ENCODE data around the gene ZBTB7B.
A peak's percentile ranks its signal among the peaks of the same experiment; 100 is the strongest.

The ZBTB7B gene

DNA sequence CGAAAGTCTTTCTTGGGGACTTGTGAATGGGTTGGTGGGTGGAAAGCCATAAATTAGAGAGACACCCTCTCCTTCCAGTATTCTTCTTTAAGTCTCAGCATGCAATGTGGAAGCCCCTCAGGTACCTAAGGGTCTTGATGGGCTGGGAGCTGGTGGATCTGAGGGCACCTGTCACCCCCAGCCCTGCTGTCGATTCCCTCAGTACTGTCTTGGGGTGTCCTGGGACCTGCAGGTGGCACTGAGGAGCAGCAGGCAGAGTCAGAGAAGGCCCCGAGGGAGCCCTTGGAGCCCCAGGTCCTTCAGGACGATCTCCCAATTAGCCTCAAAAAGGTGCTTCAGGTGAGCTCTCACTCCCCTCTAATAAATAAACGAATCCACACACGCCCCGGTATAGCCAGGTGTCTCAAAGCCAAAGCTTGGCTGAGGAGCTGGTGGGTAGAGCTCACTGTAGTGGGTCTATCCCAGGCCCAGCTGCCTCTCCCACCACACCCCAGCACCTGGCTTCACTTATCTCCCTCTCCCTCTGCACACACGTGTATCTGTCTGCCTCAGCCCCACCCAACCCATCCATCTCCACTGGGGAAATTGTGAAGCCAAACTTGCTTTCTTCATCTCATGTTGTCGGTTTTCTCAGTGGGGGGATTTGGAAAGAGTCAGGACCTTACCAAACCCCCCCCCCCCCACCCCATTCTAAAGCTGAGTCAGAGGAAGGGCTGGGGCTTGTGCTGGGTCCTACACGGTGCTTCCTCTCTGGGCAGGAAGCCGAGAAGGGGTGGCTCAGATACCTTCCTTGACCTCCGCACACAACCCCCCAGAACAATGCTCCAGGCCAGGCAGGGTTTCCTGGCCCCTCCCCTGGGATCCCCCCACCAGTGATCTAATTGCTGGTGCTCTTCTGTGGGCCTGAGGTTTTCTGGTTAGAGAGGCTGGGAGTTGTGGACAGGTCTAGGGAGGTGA lies 50.1 kb downstream of the ZBTB7B start:
- Histone ChIP-seq H3K4me3 (ENCODE audit: extremely low read depth, insufficient read depth, low read length, poor library complexity, severe bottlenecking) (peak overlapping the region; percentile 61), H3K9me3 (ENCODE audit: control insufficient read depth, low read length) (no peaks in the 10 kb centered on the region), H3K36me3 (ENCODE audit: control insufficient read depth, insufficient read depth, low read length) (peaks cover 18% of the 10 kb centered on the region), H3K27ac (ENCODE audit: low read depth, low read length, severe bottlenecking) (no peak overlapping the region), H3K4me1 (ENCODE audit: control insufficient read depth, insufficient read depth, low read length, poor library complexity, severe bottlenecking) (peaks cover 18% of the 10 kb centered on the region)
- WGBS, 2 experiments (ENCODE audit: insufficient coverage in 2 of 2): 69 to 74% methylated on average over 7 to 9 of the region's 12 CpGs

DNA sequence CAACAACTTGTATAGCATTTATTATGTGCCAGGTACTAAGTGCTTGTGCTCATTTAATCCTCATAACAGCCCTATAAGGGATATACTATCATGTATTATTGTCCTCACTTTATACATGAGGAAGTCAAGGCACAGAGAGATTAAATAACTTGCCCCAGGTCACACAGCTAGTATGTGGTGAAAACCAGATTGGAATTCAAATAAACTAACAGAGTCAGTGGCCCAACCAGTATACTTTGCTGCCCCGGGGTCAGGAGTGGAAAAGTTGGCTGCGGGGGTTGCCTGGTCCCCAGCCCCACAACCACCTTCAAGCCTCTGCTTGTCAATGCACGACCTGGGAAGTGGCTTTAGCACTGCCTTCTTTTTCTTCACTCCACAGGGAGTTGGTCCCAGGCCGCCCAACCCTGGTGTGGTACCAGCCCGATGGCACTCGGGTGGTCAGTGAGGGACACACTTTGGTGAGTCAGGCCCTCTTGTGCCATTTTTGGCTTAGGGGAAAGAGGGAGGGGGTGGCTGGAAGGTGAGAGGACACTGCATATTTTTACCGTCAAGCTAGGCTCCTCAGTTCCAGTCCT lies 51.0 kb downstream of the ZBTB7B start:
- 84 to 90% methylated on average over 4 to 7 of the region's 7 CpGs for WGBS, 2 experiments (ENCODE audit: insufficient coverage in 2 of 2)

DNA sequence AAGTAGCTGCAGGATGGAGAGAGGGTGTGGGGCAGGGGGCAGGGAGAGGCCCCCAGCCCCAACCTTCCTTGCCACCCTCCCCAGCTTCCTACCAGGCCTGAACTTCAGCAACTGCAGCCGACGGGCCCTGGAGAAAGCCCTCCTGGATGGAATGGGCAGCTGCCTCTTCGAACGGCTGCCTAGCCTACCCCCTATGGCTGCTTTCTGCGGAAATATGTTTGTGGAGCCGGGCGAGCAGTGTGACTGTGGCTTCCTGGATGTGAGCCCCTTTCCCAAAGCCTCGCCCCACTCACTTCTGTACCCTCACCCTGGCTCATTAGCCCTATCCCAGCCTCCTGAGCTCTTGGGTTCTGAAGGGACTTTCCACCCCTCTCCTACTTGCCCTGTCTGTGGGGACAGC lies 54.5 kb downstream of the ZBTB7B start:
- WGBS, 2 experiments (ENCODE audit: insufficient coverage in 2 of 2): 96% methylated on average over 7 to 8 of the region's 8 CpGs
- Histone ChIP-seq H3K4me1 (ENCODE audit: control insufficient read depth, insufficient read depth, low read length, poor library complexity, severe bottlenecking) (peaks cover 9% of the 10 kb centered on the region), H3K36me3 (ENCODE audit: control insufficient read depth, insufficient read depth, low read length) (peaks cover 33% of the 10 kb centered on the region), H3K9me3 (ENCODE audit: control insufficient read depth, low read length) (no peaks in the 10 kb centered on the region), H3K4me3 (ENCODE audit: extremely low read depth, insufficient read depth, low read length, poor library complexity, severe bottlenecking) (no peak overlapping the region), H3K27ac (ENCODE audit: low read depth, low read length, severe bottlenecking) (no peak overlapping the region)

More for the DNA sequence above, 51.0 kb downstream of the ZBTB7B start:
- H3K4me3 ChIP-seq (ENCODE audit: extremely low read depth, insufficient read depth, low read length, poor library complexity, severe bottlenecking): no peak overlapping the region
- no peak overlapping the region for H3K27ac ChIP-seq (ENCODE audit: low read depth, low read length, severe bottlenecking)
- H3K36me3 ChIP-seq (ENCODE audit: control insufficient read depth, insufficient read depth, low read length): peaks cover 26% of the 10 kb centered on the region
- H3K9me3 ChIP-seq (ENCODE audit: control insufficient read depth, low read length): no peaks in the 10 kb centered on the region
- peaks cover 18% of the 10 kb centered on the region for H3K4me1 ChIP-seq (ENCODE audit: control insufficient read depth, insufficient read depth, low read length, poor library complexity, severe bottlenecking)

DNA sequence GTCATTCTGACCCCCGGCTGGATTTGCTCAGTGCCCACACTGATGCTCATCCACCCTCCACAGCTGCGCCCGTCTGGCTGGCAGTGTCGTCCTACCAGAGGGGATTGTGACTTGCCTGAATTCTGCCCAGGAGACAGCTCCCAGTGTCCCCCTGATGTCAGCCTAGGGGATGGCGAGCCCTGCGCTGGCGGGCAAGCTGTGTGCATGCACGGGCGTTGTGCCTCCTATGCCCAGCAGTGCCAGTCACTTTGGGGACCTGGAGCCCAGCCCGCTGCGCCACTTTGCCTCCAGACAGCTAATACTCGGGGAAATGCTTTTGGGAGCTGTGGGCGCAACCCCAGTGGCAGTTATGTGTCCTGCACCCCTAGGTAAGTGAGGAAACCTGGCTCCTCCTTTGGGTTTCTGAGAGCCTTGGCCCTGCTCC lies 55.2 kb downstream of the ZBTB7B start:
- Histone ChIP-seq H3K4me1 (ENCODE audit: control insufficient read depth, insufficient read depth, low read length, poor library complexity, severe bottlenecking) (peaks cover 6% of the 10 kb centered on the region), H3K4me3 (ENCODE audit: extremely low read depth, insufficient read depth, low read length, poor library complexity, severe bottlenecking) (no peak overlapping the region), H3K9me3 (ENCODE audit: control insufficient read depth, low read length) (no peaks in the 10 kb centered on the region), H3K27ac (ENCODE audit: low read depth, low read length, severe bottlenecking) (no peak overlapping the region), H3K36me3 (ENCODE audit: control insufficient read depth, insufficient read depth, low read length) (peaks cover 33% of the 10 kb centered on the region)
- WGBS, 2 experiments (ENCODE audit: insufficient coverage in 2 of 2): 94% methylated on average over 10 to 13 of the region's 13 CpGs

DNA sequence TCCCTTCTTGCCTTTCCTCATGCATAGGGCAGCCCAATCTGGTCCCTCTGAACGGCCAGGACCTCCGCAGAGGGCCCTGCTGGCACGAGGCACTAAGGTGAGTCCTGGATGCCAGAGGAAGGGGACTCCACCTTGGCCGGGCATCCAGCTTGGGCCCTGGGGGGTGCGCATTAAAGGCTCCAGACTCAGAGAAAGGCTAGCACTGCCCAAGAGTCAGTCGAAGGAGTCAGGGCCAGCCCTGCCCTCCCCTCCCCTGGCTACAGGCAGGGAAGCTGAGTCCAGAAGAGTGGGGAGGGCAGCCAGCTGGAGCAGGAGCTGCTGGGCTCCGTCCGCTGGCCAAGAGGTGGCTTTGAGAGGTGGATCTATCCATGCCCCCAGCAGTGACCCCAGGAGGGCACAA lies 58.1 kb downstream of the ZBTB7B start:
- Histone ChIP-seq H3K27ac (ENCODE audit: low read depth, low read length, severe bottlenecking) (no peak overlapping the region), H3K36me3 (ENCODE audit: control insufficient read depth, insufficient read depth, low read length) (peaks cover 29% of the 10 kb centered on the region), H3K4me1 (ENCODE audit: control insufficient read depth, insufficient read depth, low read length, poor library complexity, severe bottlenecking) (peaks cover 10% of the 10 kb centered on the region), H3K4me3 (ENCODE audit: extremely low read depth, insufficient read depth, low read length, poor library complexity, severe bottlenecking) (no peak overlapping the region), H3K9me3 (ENCODE audit: control insufficient read depth, low read length) (no peaks in the 10 kb centered on the region)
- 90 to 95% methylated on average over 6 to 7 of the region's 8 CpGs for WGBS, 2 experiments (ENCODE audit: insufficient coverage in 2 of 2)

DNA sequence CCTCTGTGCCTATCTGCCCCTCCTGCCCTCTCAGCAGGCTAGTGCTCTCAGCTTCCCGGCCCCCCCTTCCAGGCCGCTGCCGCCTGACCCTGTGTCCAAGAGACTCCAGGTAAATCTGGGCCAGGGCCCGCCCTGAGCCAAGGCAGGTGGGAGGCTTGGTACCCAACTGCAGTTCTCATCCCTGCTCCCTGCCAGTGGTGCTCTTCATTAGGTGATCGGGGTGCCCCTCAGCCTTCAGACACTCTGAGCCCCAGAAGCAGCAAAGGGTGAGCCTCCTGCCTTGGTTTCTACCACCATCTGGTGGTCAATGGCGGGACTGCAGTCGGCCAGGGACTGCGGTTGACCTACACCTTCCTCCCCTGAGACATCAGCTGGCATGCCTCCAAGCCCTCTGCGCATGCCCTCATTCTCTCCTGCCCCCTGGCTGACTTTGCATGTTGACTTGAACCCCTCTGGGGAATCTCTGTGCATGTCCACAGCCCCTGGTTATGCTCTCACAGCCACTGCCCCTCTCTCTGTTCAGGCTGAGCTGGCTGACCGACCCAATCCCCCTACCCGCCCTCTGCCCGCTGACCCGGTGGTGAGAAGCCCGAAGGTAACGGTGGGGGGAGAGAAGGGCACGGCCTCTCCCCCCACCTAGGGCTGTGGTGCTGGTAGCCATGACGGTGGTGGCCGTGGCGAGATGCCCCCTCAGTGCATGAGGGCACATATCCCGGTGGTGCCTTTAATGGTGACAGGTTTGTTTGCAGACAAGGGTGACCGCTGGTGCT lies 59.0 kb downstream of the ZBTB7B start:
- no peak overlapping the region for H3K27ac ChIP-seq (ENCODE audit: low read depth, low read length, severe bottlenecking)
- 16 to 37% methylated on average over 12 of the region's 21 CpGs for WGBS, 2 experiments (ENCODE audit: insufficient coverage in 2 of 2)
- no peaks in the 10 kb centered on the region for H3K9me3 ChIP-seq (ENCODE audit: control insufficient read depth, low read length)
- H3K36me3 ChIP-seq (ENCODE audit: control insufficient read depth, insufficient read depth, low read length): peaks cover 28% of the 10 kb centered on the region
- H3K4me3 ChIP-seq (ENCODE audit: extremely low read depth, insufficient read depth, low read length, poor library complexity, severe bottlenecking): no peak overlapping the region
- peaks cover 14% of the 10 kb centered on the region for H3K4me1 ChIP-seq (ENCODE audit: control insufficient read depth, insufficient read depth, low read length, poor library complexity, severe bottlenecking)

DNA sequence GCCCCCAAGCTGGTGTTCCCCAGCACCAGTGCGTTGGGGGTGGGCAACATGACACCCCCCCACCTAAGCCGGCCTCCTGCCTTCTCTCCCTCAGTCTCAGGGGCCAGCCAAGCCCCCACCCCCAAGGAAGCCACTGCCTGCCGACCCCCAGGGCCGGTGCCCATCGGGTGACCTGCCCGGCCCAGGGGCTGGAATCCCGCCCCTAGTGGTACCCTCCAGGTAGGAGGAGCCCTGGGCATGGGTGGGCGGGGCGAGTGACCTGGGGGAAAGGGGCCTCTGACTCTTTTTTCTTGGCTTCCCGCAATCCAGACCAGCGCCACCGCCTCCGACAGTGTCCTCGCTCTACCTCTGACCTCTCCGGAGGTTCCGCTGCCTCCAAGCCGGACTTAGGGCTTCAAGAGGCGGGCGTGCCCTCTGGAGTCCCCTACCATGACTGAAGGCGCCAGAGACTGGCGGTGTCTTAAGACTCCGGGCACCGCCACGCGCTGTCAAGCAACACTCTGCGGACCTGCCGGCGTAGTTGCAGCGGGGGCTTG lies 59.6 kb downstream of the ZBTB7B start:
- 4 to 6% methylated on average over 21 to 24 of the region's 29 CpGs for WGBS, 2 experiments (ENCODE audit: insufficient coverage in 2 of 2)
- Histone ChIP-seq H3K4me1 (ENCODE audit: control insufficient read depth, insufficient read depth, low read length, poor library complexity, severe bottlenecking) (peaks cover 14% of the 10 kb centered on the region), H3K36me3 (ENCODE audit: control insufficient read depth, insufficient read depth, low read length) (peaks cover 32% of the 10 kb centered on the region), H3K4me3 (ENCODE audit: extremely low read depth, insufficient read depth, low read length, poor library complexity, severe bottlenecking) (no peak overlapping the region), H3K9me3 (ENCODE audit: control insufficient read depth, low read length) (no peaks in the 10 kb centered on the region), H3K27ac (ENCODE audit: low read depth, low read length, severe bottlenecking) (no peak overlapping the region)

DNA sequence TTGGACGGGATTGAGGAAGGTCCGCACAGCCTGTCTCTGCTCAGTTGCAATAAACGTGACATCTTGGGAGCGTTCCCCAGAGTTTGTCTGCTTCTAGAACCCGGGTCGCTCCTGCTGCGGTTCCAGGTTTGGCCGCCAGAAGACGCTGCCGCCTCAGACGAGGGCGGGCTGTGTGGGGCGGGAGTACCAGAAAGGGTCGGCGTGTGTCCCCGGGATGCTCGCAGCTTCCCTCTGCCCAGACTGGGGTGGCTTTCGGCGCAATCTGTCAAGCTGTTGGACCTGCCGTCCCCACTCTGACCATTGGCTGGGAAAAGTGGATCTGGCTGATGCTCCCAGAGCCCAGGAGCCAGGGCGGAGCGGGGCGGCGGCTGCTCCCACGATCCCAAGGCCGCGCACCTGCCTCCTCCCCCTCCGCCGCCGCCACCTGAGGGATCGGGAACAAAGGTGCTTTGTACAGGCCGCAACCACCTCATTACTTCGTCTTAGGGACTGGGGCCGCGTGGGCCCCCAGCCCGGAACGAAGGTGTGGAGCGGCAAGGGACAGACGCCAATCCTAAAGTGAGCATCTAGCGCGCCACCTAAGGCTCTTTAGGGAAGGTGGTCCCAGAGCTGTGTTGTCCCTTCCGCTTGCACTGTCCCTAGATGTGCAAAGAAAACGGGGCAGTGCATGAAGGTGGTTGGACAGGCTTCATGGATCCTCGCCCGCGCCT lies 60.3 kb downstream of the ZBTB7B start:
- WGBS, 2 experiments (ENCODE audit: insufficient coverage in 2 of 2): 3% methylated on average over 42 to 45 of the region's 46 CpGs
- Histone ChIP-seq H3K36me3 (ENCODE audit: control insufficient read depth, insufficient read depth, low read length) (peaks cover 31% of the 10 kb centered on the region), H3K9me3 (ENCODE audit: control insufficient read depth, low read length) (no peaks in the 10 kb centered on the region), H3K4me1 (ENCODE audit: control insufficient read depth, insufficient read depth, low read length, poor library complexity, severe bottlenecking) (peaks cover 14% of the 10 kb centered on the region), H3K27ac (ENCODE audit: low read depth, low read length, severe bottlenecking) (no peak overlapping the region), H3K4me3 (ENCODE audit: extremely low read depth, insufficient read depth, low read length, poor library complexity, severe bottlenecking) (peak overlapping the region; percentile 95)

DNA sequence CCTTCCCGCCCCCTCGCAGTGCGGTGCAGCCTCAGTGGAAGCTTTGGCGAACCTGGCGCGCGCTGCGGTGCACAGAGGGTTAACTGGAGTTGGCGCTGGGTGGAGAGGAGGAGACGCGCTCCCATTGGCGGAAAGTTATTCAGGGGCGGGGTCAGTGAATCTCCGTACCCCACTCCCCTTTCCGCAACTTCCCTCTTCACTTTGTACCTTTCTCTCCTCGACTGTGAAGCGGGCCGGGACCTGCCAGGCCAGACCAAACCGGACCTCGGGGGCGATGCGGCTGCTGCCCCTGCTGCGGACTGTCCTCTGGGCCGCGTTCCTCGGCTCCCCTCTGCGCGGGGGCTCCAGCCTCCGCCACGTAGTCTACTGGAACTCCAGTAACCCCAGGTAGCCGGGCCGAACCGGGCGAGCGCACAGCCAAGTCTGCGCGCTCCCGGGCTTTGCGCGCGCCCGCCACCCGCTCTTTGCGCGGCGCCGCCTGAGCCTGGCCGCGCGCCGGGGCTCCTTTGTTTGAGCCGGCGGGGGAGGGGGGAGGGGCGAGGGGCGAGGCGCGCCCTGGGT lies 61.0 kb downstream of the ZBTB7B start, which contains the start of gene EFNA4:
Gene EFNA4 (plus strand): TSS at position 191 of the 561 bp plus-strand sequence. CDS start 84 bp downstream, at position 275.
- peaks cover 18% of the 10 kb centered on the region for H3K4me1 ChIP-seq (ENCODE audit: control insufficient read depth, insufficient read depth, low read length, poor library complexity, severe bottlenecking)
- peak within 1 kb of the TSS; percentile 95 for H3K27ac ChIP-seq (ENCODE audit: low read depth, low read length, severe bottlenecking)
- H3K4me3 ChIP-seq (ENCODE audit: extremely low read depth, insufficient read depth, low read length, poor library complexity, severe bottlenecking): peak within 1 kb of the TSS; percentile 95
- H3K9me3 ChIP-seq (ENCODE audit: control insufficient read depth, low read length): no peaks in the 10 kb centered on the region
- 0% methylated on average over 16 to 20 of the region's 57 CpGs for WGBS, 2 experiments (ENCODE audit: insufficient coverage in 2 of 2)
- peaks cover 31% of the 10 kb centered on the region for H3K36me3 ChIP-seq (ENCODE audit: control insufficient read depth, insufficient read depth, low read length)

Data from mesodermal cell (in vitro differentiated cells).